Lower lobe of right lung (tissue), 2 donors: ENCODE results near the gene BORCS8. TPM values are rescaled to one million over a fixed set of nuclear protein-coding genes. Genes with fewer than 3 reads are reported as not detected.

Experiments
- ATAC-seq, 2 donors: fragments of 200-7000 bp; cut with Tn5 transposase; one replicate each; pipeline ENCODE4 v1.9.1; 2020 to 2022; ENCODE audit warnings: mild to moderate bottlenecking in 2 of 2, moderate library complexity in 2 of 2
- DNase-seq: peaks from one replicate; pipeline ENCODE4 v3.0.0-alpha.2; 2020
- H3K27ac ChIP-seq: fragments of 200-600 bp; one replicate; pipeline ENCODE4 v1.8.0; 2022
- H3K27me3 ChIP-seq: fragments of 200-600 bp; one replicate; pipeline ENCODE4 v1.8.0; 2022; ENCODE audit warnings: low read depth
- H3K36me3 ChIP-seq: fragments of 200-600 bp; one replicate; pipeline ENCODE4 v1.8.0; 2022; ENCODE audit warnings: mild to moderate bottlenecking
- H3K4me1 ChIP-seq: fragments of 200-600 bp; one replicate; pipeline ENCODE4 v1.8.0; 2022
- H3K4me3 ChIP-seq: fragments of 200-600 bp; one replicate; pipeline ENCODE4 v1.8.0; 2022; ENCODE audit warnings: mild to moderate bottlenecking
- H3K9me3 ChIP-seq: fragments of 200-600 bp; one replicate; pipeline ENCODE4 v1.8.0; 2022
- CTCF ChIP-seq: fragments of 200-600 bp; IDR thresholded peaks from one replicate; pipeline ENCODE4 v1.8.0; 2022; ENCODE audit warnings: antibody characterized with exemption, mild to moderate bottlenecking
- intact Hi-C: fragments of 100-400 bp; cut with DNase I; formaldehyde crosslinking; loops from one replicate; pipeline ENCODE4 v1.11.0; 2022
- total RNA-seq: library from RNA; stranded (reverse); fragmentation: NEBNext Ultra II Directional; extraction: Animal tissue kit (Norgen Biotek cat#: 25700); gene quantifications from one replicate; pipeline ENCODE4 v1.2.1, GENCODE V29; 2021
- donor health status: DM: no; HTN: yes; CAD: no; lungs with severe emphysema.

Gene BORCS8
- total RNA-seq, 1 donor from 2014 or later = 29.4 TPM

GRCh38 chr19:19207637-19208572 lies 16.0 kb upstream of the BORCS8 start:
- intact Hi-C loops = no loop called here
- H3K27me3 ChIP-seq = peaks cover 27% of the 10 kb centered on the region
- no peak overlapping the region for H3K4me3 ChIP-seq
- TF ChIP-seq CTCF = no peak
- DNase-seq (no peak), ATAC-seq (no peak)
- no peaks in the 10 kb centered on the region for H3K9me3 ChIP-seq
- no peaks in the 10 kb centered on the region for H3K36me3 ChIP-seq
- H3K27ac ChIP-seq = no peak overlapping the region
- peaks cover 1% of the 10 kb centered on the region for H3K4me1 ChIP-seq

GRCh38 chr19:19206938-19207337 lies 15.0 kb upstream of the BORCS8 start:
- Histone ChIP-seq H3K27me3 (peaks cover 18% of the 10 kb centered on the region), H3K4me3 (no peak overlapping the region), H3K36me3 (peaks cover under 1% of the 10 kb centered on the region), H3K27ac (no peak overlapping the region), H3K9me3 (no peaks in the 10 kb centered on the region), H3K4me1 (peaks cover 11% of the 10 kb centered on the region)
- intact Hi-C loops = no loop called here
- TF ChIP-seq CTCF = no peak
- ATAC-seq (no peak), DNase-seq (no peak)

- H3K4me1 ChIP-seq = peaks cover 14% of the 10 kb centered on the region
- DNase-seq (no peak), ATAC-seq (no peak)
- H3K4me3 ChIP-seq = no peak overlapping the region
- H3K9me3 ChIP-seq = no peaks in the 10 kb centered on the region
- no peak overlapping the region for H3K27ac ChIP-seq
- H3K36me3 ChIP-seq = peaks cover 8% of the 10 kb centered on the region
- intact Hi-C loops = no loop called here
- TF ChIP-seq CTCF = no peak
- H3K27me3 ChIP-seq = peaks cover 5% of the 10 kb centered on the region
Observed at GRCh38 chr19:19205416-19206410, 13.8 kb upstream of the BORCS8 start.

GRCh38 chr19:19204181-19204580 lies 12.2 kb upstream of the BORCS8 start:
- intact Hi-C loops = no loop called here

More at GRCh38 chr19:19204181-19204580, 12.2 kb upstream of the BORCS8 start:
- Histone ChIP-seq H3K4me3 (no peak overlapping the region), H3K27me3 (no peaks in the 10 kb centered on the region), H3K27ac (no peak overlapping the region), H3K4me1 (peaks cover 14% of the 10 kb centered on the region), H3K9me3 (no peaks in the 10 kb centered on the region), H3K36me3 (peaks cover 16% of the 10 kb centered on the region)
- DNase-seq = no peak
- ATAC-seq = no peak
- TF ChIP-seq CTCF = no peak
